HEK293 (cell line): ENCODE data around the gene NRL.

Source experiments
- EGR2 ChIP-seq: fragments of 450-650 bp; formaldehyde crosslinking; IDR thresholded peaks from 2 replicates; pipeline ENCODE4 v1.5.1; 2016; ENCODE audit warnings: low read depth, missing biosample characterization, missing genetic modification characterization
- ELK4 ChIP-seq: IDR thresholded peaks from 2 replicates; pipeline ENCODE4 v1.6.1; 2011; ENCODE audit warnings: mild to moderate bottlenecking, low read depth, low read length, borderline replicate concordance
- INSM2 ChIP-seq: fragments of 450-650 bp; formaldehyde crosslinking; IDR thresholded peaks from 2 replicates; pipeline ENCODE4 v1.5.1; 2016; ENCODE audit warnings: missing biosample characterization, missing genetic modification characterization
- KLF1 ChIP-seq: fragments of 450-650 bp; formaldehyde crosslinking; IDR thresholded peaks from 2 replicates; pipeline ENCODE4 v1.5.1; 2016; ENCODE audit warnings: missing biosample characterization, missing genetic modification characterization
- MYNN ChIP-seq: fragments of 450-650 bp; formaldehyde crosslinking; IDR thresholded peaks from 2 replicates; pipeline ENCODE4 v1.5.1; 2016; ENCODE audit warnings: missing biosample characterization, missing genetic modification characterization, borderline replicate concordance
- SETDB1 ChIP-seq: IDR thresholded peaks from one replicate; pipeline ENCODE4 v1.6.1; 2017; ENCODE audit warnings: mild to moderate bottlenecking, low read length, moderate library complexity, mixed read lengths; ENCODE audit not compliant: insufficient read length
- ZIC2 ChIP-seq: fragments of 450-650 bp; formaldehyde crosslinking; IDR thresholded peaks from 2 replicates; pipeline ENCODE4 v1.5.1; 2016; ENCODE audit warnings: missing biosample characterization, missing genetic modification characterization
- ZNF10 ChIP-seq: fragments of 450-650 bp; formaldehyde crosslinking; IDR thresholded peaks from 2 replicates; pipeline ENCODE4 v1.5.1; 2017; ENCODE audit warnings: missing biosample characterization, missing genetic modification characterization
- ZNF140 ChIP-seq: fragments of 450-650 bp; formaldehyde crosslinking; IDR thresholded peaks from 2 replicates; pipeline ENCODE4 v1.5.1; 2016; ENCODE audit warnings: missing biosample characterization, missing genetic modification characterization
- ZNF174 ChIP-seq: fragments of 450-650 bp; formaldehyde crosslinking; IDR thresholded peaks from 2 replicates; pipeline ENCODE4 v1.5.0; 2017; ENCODE audit warnings: missing biosample characterization, mild to moderate bottlenecking, missing genetic modification characterization
- ZNF211 ChIP-seq: fragments of 450-650 bp; formaldehyde crosslinking; IDR thresholded peaks from 2 replicates; pipeline ENCODE4 v1.5.1; 2016; ENCODE audit warnings: low read depth, missing biosample characterization, missing genetic modification characterization
- ZNF214 ChIP-seq: fragments of 450-650 bp; formaldehyde crosslinking; IDR thresholded peaks from 2 replicates; pipeline ENCODE4 v1.5.1; 2017; ENCODE audit warnings: missing biosample characterization, mild to moderate bottlenecking, missing genetic modification characterization, borderline replicate concordance
- ZNF26 ChIP-seq: fragments of 450-650 bp; formaldehyde crosslinking; IDR thresholded peaks from 2 replicates; pipeline ENCODE4 v1.5.1; 2016; ENCODE audit warnings: missing biosample characterization, missing genetic modification characterization
- ZNF280D ChIP-seq: fragments of 450-650 bp; formaldehyde crosslinking; IDR thresholded peaks from 2 replicates; pipeline ENCODE4 v1.5.1; 2016; ENCODE audit warnings: missing biosample characterization, missing genetic modification characterization
- ZNF324 ChIP-seq: fragments of 450-650 bp; formaldehyde crosslinking; IDR thresholded peaks from 2 replicates; pipeline ENCODE4 v1.5.1; 2016; ENCODE audit warnings: missing biosample characterization, missing genetic modification characterization
- ZNF341 ChIP-seq: fragments of 450-650 bp; formaldehyde crosslinking; IDR thresholded peaks from 2 replicates; pipeline ENCODE4; 2016; ENCODE audit warnings: low read depth, missing biosample characterization, missing genetic modification characterization
- ZNF350 ChIP-seq: fragments of 450-650 bp; formaldehyde crosslinking; IDR thresholded peaks from 2 replicates; pipeline ENCODE4 v1.5.0; 2017; ENCODE audit warnings: missing biosample characterization, mild to moderate bottlenecking, missing genetic modification characterization
- ZNF366 ChIP-seq: fragments of 450-650 bp; formaldehyde crosslinking; conservative IDR thresholded peaks from 2 replicates; pipeline ENCODE4 v1.5.1; 2016; ENCODE audit warnings: missing biosample characterization, missing genetic modification characterization
- ZNF391 ChIP-seq: fragments of 450-650 bp; formaldehyde crosslinking; IDR thresholded peaks from 2 replicates; pipeline ENCODE4 v1.5.1; 2016; ENCODE audit warnings: low read depth, missing biosample characterization, missing genetic modification characterization, borderline replicate concordance
- ZNF394 ChIP-seq: fragments of 450-650 bp; formaldehyde crosslinking; IDR thresholded peaks from 2 replicates; pipeline ENCODE4 v1.5.1; 2016; ENCODE audit warnings: missing biosample characterization, missing genetic modification characterization, mild to moderate bottlenecking, moderate library complexity, borderline replicate concordance
- ZNF404 ChIP-seq: fragments of 450-650 bp; formaldehyde crosslinking; IDR thresholded peaks from 2 replicates; pipeline ENCODE4 v1.5.1; 2017; ENCODE audit warnings: missing biosample characterization, missing genetic modification characterization
- ZNF48 ChIP-seq: fragments of 450-650 bp; formaldehyde crosslinking; IDR thresholded peaks from 2 replicates; pipeline ENCODE4 v1.5.1; 2016; ENCODE audit warnings: missing biosample characterization, missing genetic modification characterization
- ZNF548 ChIP-seq: fragments of 450-650 bp; formaldehyde crosslinking; IDR thresholded peaks from 2 replicates; pipeline ENCODE4 v1.5.1; 2016; ENCODE audit warnings: missing biosample characterization, missing genetic modification characterization
- ZNF558 ChIP-seq: fragments of 450-650 bp; formaldehyde crosslinking; IDR thresholded peaks from 2 replicates; pipeline ENCODE4 v1.5.1; 2016; ENCODE audit warnings: missing biosample characterization, missing genetic modification characterization
- ZNF571 ChIP-seq: fragments of 450-650 bp; formaldehyde crosslinking; IDR thresholded peaks from 2 replicates; pipeline ENCODE4 v1.5.0; 2017; ENCODE audit warnings: missing biosample characterization, missing genetic modification characterization
- ZNF585B ChIP-seq: fragments of 450-650 bp; formaldehyde crosslinking; IDR thresholded peaks from 2 replicates; pipeline ENCODE4 v1.5.1; 2016; ENCODE audit warnings: missing biosample characterization, missing genetic modification characterization
- ZNF623 ChIP-seq: fragments of 450-650 bp; formaldehyde crosslinking; IDR thresholded peaks from 2 replicates; pipeline ENCODE4 v1.5.1; 2016; ENCODE audit warnings: missing biosample characterization, missing genetic modification characterization
- ZNF626 ChIP-seq: fragments of 450-650 bp; sonication (Bioruptor Pico); formaldehyde crosslinking; IDR thresholded peaks from 2 replicates; pipeline ENCODE4 v1.5.1; 2018; ENCODE audit warnings: missing biosample characterization, missing genetic modification characterization, inconsistent platforms
- ZNF664 ChIP-seq: fragments of 450-650 bp; formaldehyde crosslinking; IDR thresholded peaks from 2 replicates; pipeline ENCODE4 v1.5.1; 2016; ENCODE audit warnings: missing biosample characterization, missing genetic modification characterization
- ZNF707 ChIP-seq: fragments of 450-650 bp; formaldehyde crosslinking; IDR thresholded peaks from 2 replicates; pipeline ENCODE4 v1.5.1; 2016; ENCODE audit warnings: missing biosample characterization, missing genetic modification characterization
- ZNF785 ChIP-seq: fragments of 450-650 bp; formaldehyde crosslinking; IDR thresholded peaks from 2 replicates; pipeline ENCODE4 v1.5.1; 2016; ENCODE audit warnings: missing biosample characterization, missing genetic modification characterization
- ZNF792 ChIP-seq: fragments of 450-650 bp; formaldehyde crosslinking; IDR thresholded peaks from 2 replicates; pipeline ENCODE4 v1.5.1; 2016; ENCODE audit warnings: missing biosample characterization, missing genetic modification characterization
- ZNF843 ChIP-seq: fragments of 450-650 bp; formaldehyde crosslinking; IDR thresholded peaks from 2 replicates; pipeline ENCODE4 v1.5.1; 2016; ENCODE audit warnings: missing biosample characterization, missing genetic modification characterization
- ZSCAN16 ChIP-seq: fragments of 450-650 bp; formaldehyde crosslinking; IDR thresholded peaks from 2 replicates; pipeline ENCODE4 v1.5.1; 2016; ENCODE audit warnings: missing biosample characterization, missing genetic modification characterization

Gene NRL

DNA sequence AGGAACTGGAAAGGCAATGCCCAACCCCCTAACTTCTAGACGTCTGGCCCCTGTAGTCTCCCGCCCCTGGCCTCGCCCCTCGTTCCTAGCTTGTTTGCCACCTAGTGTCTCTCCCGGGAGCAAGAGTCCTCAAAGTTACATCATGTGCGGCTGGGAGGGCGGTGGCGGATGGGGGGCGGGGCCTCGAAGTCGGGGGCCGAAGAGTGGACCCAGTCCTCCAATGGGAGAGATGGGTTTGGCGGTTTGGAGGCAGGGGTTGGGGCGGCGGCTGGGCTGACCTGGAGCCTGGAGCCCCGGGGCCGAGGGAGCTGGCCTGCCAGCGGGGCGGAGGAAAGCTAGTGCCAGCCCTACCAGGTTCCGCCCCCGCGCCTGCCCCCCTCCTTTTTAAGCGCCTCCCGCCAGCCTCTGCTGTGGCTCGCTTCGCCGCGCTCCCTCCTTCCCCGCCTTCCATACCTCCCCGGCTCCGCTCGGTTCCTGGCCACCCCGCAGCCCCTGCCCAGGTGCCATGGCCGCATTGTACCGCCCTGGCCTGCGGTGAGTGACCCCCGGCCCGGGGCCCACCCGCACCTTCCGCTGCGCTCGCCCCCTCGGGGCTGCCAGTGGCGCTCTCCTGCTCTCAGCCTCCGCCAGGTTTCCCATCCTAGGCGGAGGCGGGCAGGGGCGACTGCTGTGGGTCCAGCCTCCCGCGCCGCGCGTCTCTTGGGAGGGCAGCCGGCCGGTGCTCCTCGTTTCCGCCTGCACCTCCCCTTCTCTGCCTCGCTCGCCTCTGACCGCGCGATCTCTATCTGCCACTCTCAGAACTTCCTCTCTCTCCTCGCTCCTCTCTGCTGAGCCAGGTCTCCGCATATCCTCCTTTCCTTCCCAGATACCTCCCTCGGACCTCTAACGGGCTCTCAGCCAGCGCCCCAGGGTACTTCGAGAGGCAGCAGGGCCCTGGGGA lies 20.6 kb downstream of the NRL start, which contains the start of gene PCK2 (continued):
- no peak for TF ChIP-seq ZNF571
- no peak for TF ChIP-seq ZNF558 (tag by site-specific recombination)
- no peak for TF ChIP-seq ZNF140 (tag by site-specific recombination)
- TF ChIP-seq ZNF174: no peak
- TF ChIP-seq ZNF10 (tag by site-specific recombination): 0 out of 2 replicates have a peak, but pooled peaks have one; percentile 8
- no peak for TF ChIP-seq ZNF211 (tag by site-specific recombination)
- no peak for TF ChIP-seq ZNF214 (tag by site-specific recombination)
- TF ChIP-seq ZNF843: 0 out of 2 replicates have a peak, but pooled peaks have one; percentile 32
- TF ChIP-seq ZIC2 (tag by site-specific recombination): peak; percentile 62
- TF ChIP-seq ZNF585B (tag by site-specific recombination): no peak
- no peak for TF ChIP-seq ZNF626 (tag by site-specific recombination)
- no peak for TF ChIP-seq ELK4
- TF ChIP-seq ZNF548 (tag by site-specific recombination): no peak
- peak; percentile 52; the same call in 1 of the 2 replicates for TF ChIP-seq ZNF324 (tag by site-specific recombination)
- peak; percentile 96 for TF ChIP-seq ZNF366 (tag by site-specific recombination)
- TF ChIP-seq ZNF350: no peak
- TF ChIP-seq ZNF623 (tag by site-specific recombination): no peak
- TF ChIP-seq ZNF404: no peak
- TF ChIP-seq KLF1: peak; percentile 84
- TF ChIP-seq ZNF664 (tag by site-specific recombination): no peak
- TF ChIP-seq SETDB1: no peak
- peak; percentile 14; the same call in 1 of the 2 replicates for TF ChIP-seq INSM2 (tag by site-specific recombination)
- TF ChIP-seq ZNF48 (tag by site-specific recombination): no peak
- TF ChIP-seq ZSCAN16 (tag by site-specific recombination): no peak
- TF ChIP-seq ZNF341: peak; percentile 79
- 0 out of 2 replicates have a peak, but pooled peaks have one; percentile 32 for TF ChIP-seq ZNF785 (tag by site-specific recombination)
- no peak for TF ChIP-seq ZNF26 (tag by site-specific recombination)
- no peak for TF ChIP-seq ZNF707 (tag by site-specific recombination)
- TF ChIP-seq MYNN (tag by site-specific recombination): no peak
- no peak for TF ChIP-seq ZNF280D (tag by site-specific recombination)
- peak; percentile 39; the same call in 1 of the 2 replicates for TF ChIP-seq ZNF394 (tag by site-specific recombination)
- TF ChIP-seq ZNF391: no peak
- TF ChIP-seq EGR2 (tag by site-specific recombination): peak; percentile 90
- no peak for TF ChIP-seq ZNF792
